K562 (cell line): ENCODE data around the gene VANGL1. TPM values are rescaled to one million over a fixed set of nuclear protein-coding genes. Genes with fewer than 3 reads are reported as not detected.

Experiments used
- ATAC-seq: fragments of 200-7000 bp; cut with Tn5 transposase; 3 replicates; pipeline ENCODE4 v1.9.1; 2020; ENCODE audit warnings: moderate library complexity
- BruUV-seq: library from RNA; stranded (reverse); fragments of 400-500 nt; replicated peaks from 2 replicates; lab custom pipeline; 2021; lab: Mats Ljungman, UMichigan
- CTCF ChIA-PET: fragments of 300-600 bp; formaldehyde crosslinking; extraction: SDS; loops from one replicate; lab custom pipeline; 2021; ENCODE audit warnings: low intra/inter-chr PET ratio; lab: Yijun Ruan, JAX
- POLR2A ChIA-PET: fragments of 300-600, 350-650 bp; sonication (Branson Sonifier 250); formaldehyde crosslinking; extraction: SDS; loops from one replicate; lab custom pipeline; 2021; ENCODE audit warnings: antibody characterized with exemption, inconsistent platforms; lab: Yijun Ruan, JAX
- DNase-seq, 4 experiments: peaks; one replicate each; pipeline versions ENCODE4 v3.0.0 to v3.0.0-alpha.2; 2011 to 2018; ENCODE audit warnings: low spot score in 3 of 4, mixed read lengths in 3 of 4; ENCODE audit errors: extremely low read depth in 1 of 4
- FAIRE-seq: peaks from 2 replicates; lab custom pipeline; 2011; peaks lifted over from hg19 to GRCh38; lab: Jason Lieb, UNC
- H2AFZ ChIP-seq: 2 replicates; pipeline ENCODE4 v1.6.0; 2011; ENCODE audit warnings: low read depth, low read length, control low read depth, inconsistent platforms
- H3K27ac ChIP-seq: fragments of 200-600 bp; 3 replicates; pipeline ENCODE4 v1.8.0; 2011; ENCODE audit warnings: low read depth, mild to moderate bottlenecking, control low read depth, inconsistent platforms, low read length, moderate library complexity, mixed read lengths; ENCODE audit errors: extremely low read depth
- H3K27me3 ChIP-seq, 2 experiments: fragments of 300-600 bp in 1 of 2; 2 replicates in 1 of 2; 3 replicates in 1 of 2; pipeline versions ENCODE4 v1.6.0 to v1.8.0; 2011; ENCODE audit warnings: inconsistent platforms in 2 of 2, low read length in 2 of 2, mild to moderate bottlenecking in 1 of 2, mixed read lengths in 1 of 2, moderate library complexity in 1 of 2; ENCODE audit not compliant: control insufficient read depth in 2 of 2, insufficient read depth in 2 of 2
- H3K36me3 ChIP-seq: fragments of 300-600 bp; 3 replicates; pipeline ENCODE4 v1.8.0; 2011; ENCODE audit warnings: mild to moderate bottlenecking, low read length, inconsistent platforms; ENCODE audit not compliant: control insufficient read depth, insufficient read depth
- H3K4me1 ChIP-seq, 2 experiments: fragments of 200-600 bp in 1 of 2; replicated peaks in 1 of 2; 2 replicates in 1 of 2; 3 replicates in 1 of 2; pipeline versions ENCODE4 v1.5.1 to v1.8.0; 2011; ENCODE audit warnings: inconsistent platforms in 2 of 2, low read length in 2 of 2, mild to moderate bottlenecking in 1 of 2, mixed read lengths in 1 of 2, moderate library complexity in 1 of 2; ENCODE audit not compliant: control insufficient read depth in 2 of 2, insufficient read depth in 2 of 2
- H3K4me2 ChIP-seq: 2 replicates; pipeline ENCODE4 v1.6.1; 2011; ENCODE audit warnings: low read length, control low read depth, inconsistent platforms, mixed read lengths; ENCODE audit not compliant: insufficient read depth
- H3K4me3 ChIP-seq: fragments of 200-600 bp; sonication (generic), shearing (Covaris generic); 2 replicates; pipeline ENCODE4 v1.5.1; 2016; ENCODE audit warnings: control low read depth, inconsistent platforms
- H3K79me2 ChIP-seq: fragments of 200-600 bp; 3 replicates; pipeline ENCODE4 v1.8.0; 2011; ENCODE audit warnings: low read length, inconsistent platforms; ENCODE audit not compliant: control insufficient read depth, insufficient read depth
- H3K9ac ChIP-seq, 2 experiments: 2 replicates each; pipeline versions ENCODE4 v1.6.0 to v1.6.1; 2011; ENCODE audit warnings: low read depth in 2 of 2, low read length in 2 of 2, control low read depth in 1 of 2, inconsistent platforms in 1 of 2, mild to moderate bottlenecking in 1 of 2, mixed read lengths in 1 of 2; ENCODE audit not compliant: insufficient read depth in 1 of 2
- H3K9me1 ChIP-seq: one replicate; pipeline ENCODE4 v1.6.0; 2011; ENCODE audit warnings: inconsistent platforms, mild to moderate bottlenecking, low read length, moderate library complexity; ENCODE audit not compliant: control insufficient read depth, insufficient read depth
- H3K9me3 ChIP-seq: replicated peaks from 2 replicates; pipeline ENCODE4 v1.5.1; 2011; ENCODE audit warnings: low read depth, low read length, inconsistent platforms; ENCODE audit not compliant: control insufficient read depth, insufficient read depth
- H4K20me1 ChIP-seq: replicated peaks from 2 replicates; pipeline ENCODE4 v1.6.1; 2011; ENCODE audit warnings: low read length, inconsistent platforms, mixed read lengths; ENCODE audit not compliant: control insufficient read depth, insufficient read depth
- KLF13 ChIP-seq: fragments of 450-650 bp; IDR thresholded peaks from 2 replicates; pipeline ENCODE4 v1.6.1; 2016; ENCODE audit warnings: missing genetic modification characterization, low read depth, mild to moderate bottlenecking, missing compliant biosample characterization, moderate library complexity, borderline replicate concordance
- MAFG ChIP-seq: fragments of 450-650 bp; conservative IDR thresholded peaks from 2 replicates; pipeline ENCODE4 v1.6.1; 2016; ENCODE audit warnings: missing genetic modification characterization, missing compliant biosample characterization
- TCFL5 ChIP-seq: fragments of 250-450 bp; sonication (Bioruptor Pico); conservative IDR thresholded peaks from 2 replicates; pipeline ENCODE4 v1.6.1; 2021; ENCODE audit warnings: mild to moderate bottlenecking, moderate library complexity, matching md5 sums
- TEAD2 ChIP-seq: fragments of 450-650 bp; IDR thresholded peaks from 2 replicates; pipeline ENCODE4 v1.6.1; 2016; ENCODE audit warnings: missing genetic modification characterization, control low read depth, missing compliant biosample characterization
- ZNF253 ChIP-seq: fragments of 250-450 bp; sonication (Bioruptor Pico); conservative IDR thresholded peaks from 2 replicates; pipeline ENCODE4 v1.6.1; 2021; ENCODE audit warnings: mild to moderate bottlenecking
- ZNF699 ChIP-seq: fragments of 250-450 bp; sonication (Bioruptor Pico); IDR thresholded peaks from 2 replicates; pipeline ENCODE4 v1.8.0; 2021; ENCODE audit warnings: mild to moderate bottlenecking, moderate library complexity; ENCODE audit not compliant: insufficient replicate concordance
- ZNF77 ChIP-seq: fragments of 250-450 bp; sonication (Bioruptor Pico); IDR thresholded peaks from 2 replicates; pipeline ENCODE4 v1.5.0; 2020
- WGBS: fragments of 100-300 bp; shearing (Covaris generic); methylation state at CpG from one replicate; pipeline ENCODE4 v1.1.6; 2016; ENCODE audit warnings: low coverage, mixed read lengths; ENCODE audit not compliant: insufficient coverage; ENCODE audit errors: missing lambda C conversion rate; 5-methylcytosine and 5-hydroxymethylcytosine counted together
- in situ Hi-C: fragments of 300-500 bp; cut with MboI; formaldehyde crosslinking; loops from 4 replicates; pipeline ENCODE4 v1.15.0; 2018; ENCODE audit warnings: inconsistent platforms, mixed read lengths
- intact Hi-C: fragments of 100-400 bp; cut with micrococcal nuclease; formaldehyde crosslinking; loops from 2 replicates; pipeline ENCODE4 v1.14.2; 2022
- polyA plus RNA-seq, 8 experiments: library from polyadenylated mRNA; depleted of rRNA in 4 of 8; stranded (reverse) in 5 of 8; unstranded in 3 of 8; fragments of >200 nt; fragmentation: Nextera tagmentation in 2 of 8; fragmentation: Illumina TruSeq in 1 of 8; extraction: Ambion mirVana in 2 of 8; extraction: Trizol in 1 of 8; gene quantifications; 2 replicates each; pipeline versions ENCODE4 v1.2.1 to v1.2.3, GENCODE V29; 2011 to 2014; ENCODE audit warnings: inconsistent platforms in 1 of 8, missing spikeins in 1 of 8
- total RNA-seq, 7 experiments: library from RNA; depleted of rRNA in 6 of 7; stranded (reverse); fragments of >200 nt in 6 of 7; fragmentation: Illumina TruSeq in 2 of 7; extraction: Trizol in 2 of 7; gene quantifications; 2 replicates each; pipeline versions ENCODE4 v1.2.1 to v1.2.3, GENCODE V29; 2011 to 2021; ENCODE audit warnings: low replicate concordance in 1 of 7
- TF ChIP-seq, protein P1 (sequence below): fragments of 200-800 bp; sonication (Bioruptor generic); IDR thresholded peaks from 2 replicates; pipeline ENCODE4 v1.6.1; 2016; ENCODE audit warnings: missing genetic modification characterization, missing compliant biosample characterization
- TF ChIP-seq, protein P2 (sequence below): fragments of 450-650 bp; IDR thresholded peaks from 2 replicates; pipeline ENCODE4 v1.6.1; 2017; ENCODE audit warnings: antibody characterized with exemption
- TF ChIP-seq, protein P3 (sequence below), 2 experiments: fragments of 450-650 bp in 1 of 2; sonication (generic) in 1 of 2; formaldehyde crosslinking; conservative IDR thresholded peaks; 2 replicates each; pipeline versions ENCODE4 v1.4.0 to v1.8.1; 2020 to 2022; ENCODE audit warnings: mild to moderate bottlenecking in 1 of 2, missing genetic modification reagents in 1 of 2

Gene VANGL1
- total and polyA plus RNA-seq, 9 of the 15 experiments (the other 6 are each of a cell fraction or from before 2014, with no cell fraction given) = 0.90 to 12.8 (median 9.6) TPM

DNA sequence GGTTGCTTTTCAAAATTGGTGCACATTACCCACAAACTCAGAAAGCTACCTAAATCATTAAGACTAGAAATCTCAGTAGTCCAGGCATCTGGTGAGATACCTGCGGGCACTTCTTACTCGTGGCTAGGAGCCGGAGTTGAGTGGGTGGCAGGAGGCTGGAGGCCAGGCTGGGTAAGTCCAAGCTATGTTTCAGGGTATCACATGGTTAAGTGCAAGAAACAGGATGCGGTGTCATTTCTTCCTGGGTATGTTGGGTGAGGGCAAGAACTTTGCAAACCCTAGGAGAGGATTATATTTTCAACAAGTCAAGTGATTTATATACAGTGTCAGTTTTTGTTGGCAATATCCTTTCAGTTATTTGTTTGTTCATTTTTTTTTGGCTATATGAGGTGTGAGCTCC is 41.0 kb downstream of the VANGL1 start (continued):
- TF ChIP-seq, protein P1, sequence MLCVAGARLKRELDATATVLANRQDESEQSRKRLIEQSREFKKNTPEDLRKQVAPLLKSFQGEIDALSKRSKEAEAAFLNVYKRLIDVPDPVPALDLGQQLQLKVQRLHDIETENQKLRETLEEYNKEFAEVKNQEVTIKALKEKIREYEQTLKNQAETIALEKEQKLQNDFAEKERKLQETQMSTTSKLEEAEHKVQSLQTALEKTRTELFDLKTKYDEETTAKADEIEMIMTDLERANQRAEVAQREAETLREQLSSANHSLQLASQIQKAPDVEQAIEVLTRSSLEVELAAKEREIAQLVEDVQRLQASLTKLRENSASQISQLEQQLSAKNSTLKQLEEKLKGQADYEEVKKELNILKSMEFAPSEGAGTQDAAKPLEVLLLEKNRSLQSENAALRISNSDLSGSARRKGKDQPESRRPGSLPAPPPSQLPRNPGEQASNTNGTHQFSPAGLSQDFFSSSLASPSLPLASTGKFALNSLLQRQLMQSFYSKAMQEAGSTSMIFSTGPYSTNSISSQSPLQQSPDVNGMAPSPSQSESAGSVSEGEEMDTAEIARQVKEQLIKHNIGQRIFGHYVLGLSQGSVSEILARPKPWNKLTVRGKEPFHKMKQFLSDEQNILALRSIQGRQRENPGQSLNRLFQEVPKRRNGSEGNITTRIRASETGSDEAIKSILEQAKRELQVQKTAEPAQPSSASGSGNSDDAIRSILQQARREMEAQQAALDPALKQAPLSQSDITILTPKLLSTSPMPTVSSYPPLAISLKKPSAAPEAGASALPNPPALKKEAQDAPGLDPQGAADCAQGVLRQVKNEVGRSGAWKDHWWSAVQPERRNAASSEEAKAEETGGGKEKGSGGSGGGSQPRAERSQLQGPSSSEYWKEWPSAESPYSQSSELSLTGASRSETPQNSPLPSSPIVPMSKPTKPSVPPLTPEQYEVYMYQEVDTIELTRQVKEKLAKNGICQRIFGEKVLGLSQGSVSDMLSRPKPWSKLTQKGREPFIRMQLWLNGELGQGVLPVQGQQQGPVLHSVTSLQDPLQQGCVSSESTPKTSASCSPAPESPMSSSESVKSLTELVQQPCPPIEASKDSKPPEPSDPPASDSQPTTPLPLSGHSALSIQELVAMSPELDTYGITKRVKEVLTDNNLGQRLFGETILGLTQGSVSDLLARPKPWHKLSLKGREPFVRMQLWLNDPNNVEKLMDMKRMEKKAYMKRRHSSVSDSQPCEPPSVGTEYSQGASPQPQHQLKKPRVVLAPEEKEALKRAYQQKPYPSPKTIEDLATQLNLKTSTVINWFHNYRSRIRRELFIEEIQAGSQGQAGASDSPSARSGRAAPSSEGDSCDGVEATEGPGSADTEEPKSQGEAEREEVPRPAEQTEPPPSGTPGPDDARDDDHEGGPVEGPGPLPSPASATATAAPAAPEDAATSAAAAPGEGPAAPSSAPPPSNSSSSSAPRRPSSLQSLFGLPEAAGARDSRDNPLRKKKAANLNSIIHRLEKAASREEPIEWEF = no peak
- TF ChIP-seq, all 486 proteins: peak for 0

DNA sequence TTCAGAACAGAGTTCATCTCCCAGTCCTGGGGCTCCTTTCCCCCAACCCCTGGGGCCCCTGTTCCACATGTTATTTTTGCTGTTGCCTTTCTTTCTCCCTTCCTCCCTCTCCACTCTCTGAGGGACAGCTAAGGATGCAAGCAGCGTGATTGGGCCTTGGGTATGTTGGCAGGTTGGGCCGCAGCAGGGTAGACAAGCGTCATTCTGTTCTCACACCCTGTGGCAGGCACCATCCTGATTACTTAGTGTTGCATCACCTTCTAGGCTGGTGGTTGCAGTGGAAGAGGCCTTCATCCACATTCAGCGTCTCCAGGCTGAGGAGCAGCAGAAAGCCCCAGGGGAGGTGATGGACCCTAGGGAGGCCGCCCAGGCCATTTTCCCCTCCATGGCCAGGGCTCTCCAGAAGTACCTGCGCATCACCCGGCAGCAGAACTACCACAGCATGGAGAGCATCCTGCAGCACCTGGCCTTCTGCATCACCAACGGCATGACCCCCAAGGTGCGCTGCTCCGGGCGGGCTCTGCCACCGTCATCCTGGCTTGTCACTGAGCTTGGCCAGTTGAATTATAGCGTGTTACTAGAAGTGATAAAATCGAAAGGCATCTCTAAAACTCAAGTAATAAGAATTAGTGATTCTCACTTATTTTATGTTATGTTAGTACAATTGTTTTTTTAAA is 43.4 kb downstream of the VANGL1 start:
- WGBS = 78% methylated on average over 14 of the region's 14 CpGs
- Histone ChIP-seq H2AFZ (no peak overlapping the region), H3K9ac (no peak overlapping the region), H3K36me3 (peaks cover 54% of the 10 kb centered on the region), H3K79me2 (no peaks in the 10 kb centered on the region), H3K27me3 (no peaks in the 10 kb centered on the region), H3K4me3 (no peak overlapping the region), H3K9me1 (no peaks in the 10 kb centered on the region), H4K20me1 (no peaks in the 10 kb centered on the region), H3K4me1 (no peaks in the 10 kb centered on the region), H3K9me3 (no peaks in the 10 kb centered on the region), H3K27ac (no peak overlapping the region), H3K4me2 (no peak overlapping the region)
- BruUV-seq = no TSS peak
- CTCF ChIA-PET = no interaction called here
- FAIRE-seq (no peak), ATAC-seq (peak; percentile 77), DNase-seq (no peak)
- intact Hi-C loops = no loop called here
- POLR2A ChIA-PET = interaction anchor here (0.5 to 0.7 kb wide), 3 partner anchors 26 to 437 kb away, joined by 3 read pairs; no protein-coding TSS in a partner anchor
- in situ Hi-C loops = no loop called here
- TF ChIP-seq TEAD2 (tag) (no peak), ZNF699 (CRISPR knock-in tag) (no peak), ZNF77 (CRISPR knock-in tag) (no peak), TCFL5 (CRISPR knock-in tag) (no peak), MAFG (no peak), ZNF253 (no peak), KLF13 (tag) (no peak)
- TF ChIP-seq, protein P2, sequence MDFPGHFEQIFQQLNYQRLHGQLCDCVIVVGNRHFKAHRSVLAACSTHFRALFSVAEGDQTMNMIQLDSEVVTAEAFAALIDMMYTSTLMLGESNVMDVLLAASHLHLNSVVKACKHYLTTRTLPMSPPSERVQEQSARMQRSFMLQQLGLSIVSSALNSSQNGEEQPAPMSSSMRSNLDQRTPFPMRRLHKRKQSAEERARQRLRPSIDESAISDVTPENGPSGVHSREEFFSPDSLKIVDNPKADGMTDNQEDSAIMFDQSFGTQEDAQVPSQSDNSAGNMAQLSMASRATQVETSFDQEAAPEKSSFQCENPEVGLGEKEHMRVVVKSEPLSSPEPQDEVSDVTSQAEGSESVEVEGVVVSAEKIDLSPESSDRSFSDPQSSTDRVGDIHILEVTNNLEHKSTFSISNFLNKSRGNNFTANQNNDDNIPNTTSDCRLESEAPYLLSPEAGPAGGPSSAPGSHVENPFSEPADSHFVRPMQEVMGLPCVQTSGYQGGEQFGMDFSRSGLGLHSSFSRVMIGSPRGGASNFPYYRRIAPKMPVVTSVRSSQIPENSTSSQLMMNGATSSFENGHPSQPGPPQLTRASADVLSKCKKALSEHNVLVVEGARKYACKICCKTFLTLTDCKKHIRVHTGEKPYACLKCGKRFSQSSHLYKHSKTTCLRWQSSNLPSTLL = no peak
- TF ChIP-seq, protein P3, sequence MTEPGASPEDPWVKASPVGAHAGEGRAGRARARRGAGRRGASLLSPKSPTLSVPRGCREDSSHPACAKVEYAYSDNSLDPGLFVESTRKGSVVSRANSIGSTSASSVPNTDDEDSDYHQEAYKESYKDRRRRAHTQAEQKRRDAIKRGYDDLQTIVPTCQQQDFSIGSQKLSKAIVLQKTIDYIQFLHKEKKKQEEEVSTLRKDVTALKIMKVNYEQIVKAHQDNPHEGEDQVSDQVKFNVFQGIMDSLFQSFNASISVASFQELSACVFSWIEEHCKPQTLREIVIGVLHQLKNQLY (CRISPR knock-in tag; conservative IDR thresholded peaks at IDR 0.05) = no peak
